GM18505 (cell line): ENCODE measurements around the gene SEMA4B.

Experiments used
- ATAC-seq: cut with Tn5 transposase; IDR thresholded peaks from one replicate; pipeline ENCODE4 v1.9.1; 2021; ENCODE audit not compliant: unreplicated experiment
- POLR2A ChIP-seq: IDR thresholded peaks from 4 replicates; pipeline ENCODE4 v1.6.1; 2011; ENCODE audit warnings: borderline replicate concordance; ENCODE audit not compliant: insufficient read depth, insufficient read length; ENCODE audit errors: extremely low read depth

The SEMA4B gene

GRCh38 chr15:90188914-90189748 is 12.0 kb upstream of the SEMA4B start:
- no peak for ATAC-seq
- TF ChIP-seq POLR2A: no peak

GRCh38 chr15:90189781-90190467 is 11.2 kb upstream of the SEMA4B start:
- no peak for ATAC-seq
- TF ChIP-seq POLR2A: no peak

GRCh38 chr15:90190606-90191343 is 10.4 kb upstream of the SEMA4B start:
- ATAC-seq: peak; percentile 38

GRCh38 chr15:90191344-90191687 is 9.8 kb upstream of the SEMA4B start:
- peak; percentile 4 for ATAC-seq
- no peak for TF ChIP-seq POLR2A

More at GRCh38 chr15:90190606-90191343, 10.4 kb upstream of the SEMA4B start:
- peak; percentile 12 for TF ChIP-seq POLR2A

- TF ChIP-seq POLR2A: peak; percentile 51
- ATAC-seq: peak; percentile 64
These were observed 9.2 kb upstream of the SEMA4B start for GRCh38 chr15:90191794-90192509.

- TF ChIP-seq POLR2A: no peak
These were observed 8.0 kb upstream of the SEMA4B start for GRCh38 chr15:90192961-90193786.

GRCh38 chr15:90194655-90195054 is 6.5 kb upstream of the SEMA4B start:
- TF ChIP-seq POLR2A: no peak
- ATAC-seq: no peak

More at GRCh38 chr15:90192961-90193786, 8.0 kb upstream of the SEMA4B start:
- no peak for ATAC-seq

GRCh38 chr15:90200534-90201129 is 498 bp upstream of the SEMA4B start:
- no peak for ATAC-seq
- TF ChIP-seq POLR2A: no peak

GRCh38 chr15:90201944-90202375 is 830 bp downstream of the SEMA4B start:
- ATAC-seq: no peak

GRCh38 chr15:90202929-90203328 is 1.8 kb downstream of the SEMA4B start:
- ATAC-seq: no peak
- no peak for TF ChIP-seq POLR2A

More at GRCh38 chr15:90201944-90202375, 830 bp downstream of the SEMA4B start:
- no peak for TF ChIP-seq POLR2A

GRCh38 chr15:90203473-90203872 is 2.3 kb downstream of the SEMA4B start:
- ATAC-seq: no peak
- no peak for TF ChIP-seq POLR2A

- no peak for TF ChIP-seq POLR2A
- no peak for ATAC-seq
These were observed 2.8 kb downstream of the SEMA4B start for GRCh38 chr15:90203922-90204321.
